HG02852 (cell line): ENCODE measurements around the gene TCP11L2.

Experiments used
- ATAC-seq: cut with Tn5 transposase; IDR thresholded peaks from one replicate; pipeline ENCODE4 v1.9.1; 2021; ENCODE audit warnings: mild to moderate bottlenecking, moderate library complexity; ENCODE audit not compliant: unreplicated experiment

The TCP11L2 gene

GRCh38 chr12:106387848-106388377 is 85.4 kb downstream of the TCP11L2 start:
- ATAC-seq = no peak

- no peak for ATAC-seq
Observed at GRCh38 chr12:106389151-106389550, 86.6 kb downstream of the TCP11L2 start.

GRCh38 chr12:106392759-106393158 is 90.2 kb downstream of the TCP11L2 start:
- no peak for ATAC-seq
